Activated CD4-positive, alpha-beta memory T cell treated with anti-CD3 and anti-CD28 coated beads for 36 hours (primary cell): Measurements from ENCODE around the gene LRBA. TPM values are rescaled to one million over a fixed set of nuclear protein-coding genes. Genes with fewer than 3 reads are reported as not detected.

Experiments
- CTCF ChIA-PET: fragments of 350-600 bp; sonication (Branson Sonifier 250); formaldehyde crosslinking; loops from one replicate; lab custom pipeline; 2021; ENCODE audit warnings: antibody characterized with exemption, inconsistent platforms; lab: Charles Lee
- POLR2A ChIA-PET: fragments of 350-600 bp; sonication (Branson Sonifier 250); formaldehyde crosslinking; loops from one replicate; lab custom pipeline; 2021; ENCODE audit warnings: antibody characterized with exemption; lab: Charles Lee
- DNase-seq: peaks from one replicate; pipeline ENCODE4 v3.0.0-alpha.2; 2020
- H3K27ac Mint-ChIP-seq: one replicate; pipeline ENCODE4 v1.8.0; 2021; ENCODE audit warnings: mixed read lengths
- H3K27me3 Mint-ChIP-seq: one replicate; pipeline ENCODE4 v1.8.0; 2021; ENCODE audit warnings: mixed read lengths
- H3K36me3 Mint-ChIP-seq: one replicate; pipeline ENCODE4 v1.8.0; 2021; ENCODE audit warnings: mixed read lengths
- H3K4me1 Mint-ChIP-seq: one replicate; pipeline ENCODE4 v1.8.0; 2021; ENCODE audit warnings: low read depth, mixed read lengths
- H3K4me3 Mint-ChIP-seq: one replicate; pipeline ENCODE4 v1.8.0; 2021; ENCODE audit warnings: mild to moderate bottlenecking, mixed read lengths
- H3K9me3 Mint-ChIP-seq: one replicate; pipeline ENCODE4 v1.8.0; 2021; ENCODE audit warnings: mixed read lengths
- intact Hi-C: fragments of 100-400 bp; cut with micrococcal nuclease; formaldehyde crosslinking; loops from one replicate; pipeline ENCODE4 v1.15.1; 2023
- total RNA-seq, 2 experiments: library from RNA; stranded (reverse); gene quantifications; one replicate each; pipeline ENCODE4 v1.2.3, GENCODE V29; 2021

The LRBA gene
- total RNA-seq, 2 experiments from 2014 or later, result 62.4 to 63.7 TPM

- no peak for DNase-seq
- intact Hi-C loops, result no loop called here
- H3K27ac Mint-ChIP-seq, result no peak overlapping the region
- peaks cover 16% of the 10 kb centered on the region for H3K36me3 Mint-ChIP-seq
- H3K4me1 Mint-ChIP-seq, result no peaks in the 10 kb centered on the region
- CTCF ChIA-PET, result no interaction called here
- H3K27me3 Mint-ChIP-seq, result no peaks in the 10 kb centered on the region
- no peak overlapping the region for H3K4me3 Mint-ChIP-seq
- no peaks in the 10 kb centered on the region for H3K9me3 Mint-ChIP-seq
- POLR2A ChIA-PET, result no interaction called here
These were observed 669.8 kb downstream of the LRBA start for GRCh38 chr4:150345207-150345744.

- DNase-seq, result no peak
- Mint-ChIP-seq H3K27ac (no peak overlapping the region), H3K36me3 (peaks cover 13% of the 10 kb centered on the region), H3K27me3 (no peaks in the 10 kb centered on the region), H3K9me3 (no peaks in the 10 kb centered on the region), H3K4me1 (no peaks in the 10 kb centered on the region), H3K4me3 (no peak overlapping the region)
- ChIA-PET POLR2A (no interaction called here), CTCF (no interaction called here)
- intact Hi-C loops, result no loop called here
These were observed 671.3 kb downstream of the LRBA start for GRCh38 chr4:150343796-150344195.

GRCh38 chr4:150342945-150343344, 672.1 kb downstream of the LRBA start:
- H3K4me3 Mint-ChIP-seq, result no peak overlapping the region
- intact Hi-C loops, result no loop called here
- H3K27ac Mint-ChIP-seq, result no peak overlapping the region
- H3K27me3 Mint-ChIP-seq, result no peaks in the 10 kb centered on the region
- H3K36me3 Mint-ChIP-seq, result peaks cover 11% of the 10 kb centered on the region
- H3K9me3 Mint-ChIP-seq, result no peaks in the 10 kb centered on the region
- ChIA-PET POLR2A (no interaction called here), CTCF (interaction anchor here (0.6 kb wide), 1 partner anchor 40 kb away, joined by 3 read pairs; no protein-coding TSS in a partner anchor)
- no peaks in the 10 kb centered on the region for H3K4me1 Mint-ChIP-seq
- no peak for DNase-seq

GRCh38 chr4:150337734-150338133, 677.4 kb downstream of the LRBA start:
- no peaks in the 10 kb centered on the region for H3K9me3 Mint-ChIP-seq
- ChIA-PET CTCF (no interaction called here), POLR2A (no interaction called here)
- no peaks in the 10 kb centered on the region for H3K27me3 Mint-ChIP-seq
- DNase-seq, result no peak
- peaks cover 11% of the 10 kb centered on the region for H3K36me3 Mint-ChIP-seq
- intact Hi-C loops, result no loop called here
- no peak overlapping the region for H3K27ac Mint-ChIP-seq
- no peak overlapping the region for H3K4me3 Mint-ChIP-seq
- no peaks in the 10 kb centered on the region for H3K4me1 Mint-ChIP-seq

GRCh38 chr4:150336676-150337412, 678.2 kb downstream of the LRBA start:
- intact Hi-C loops, result no loop called here
- no peak for DNase-seq
- ChIA-PET CTCF (no interaction called here), POLR2A (no interaction called here)
- Mint-ChIP-seq H3K27ac (no peak overlapping the region), H3K27me3 (no peaks in the 10 kb centered on the region), H3K36me3 (peaks cover 11% of the 10 kb centered on the region), H3K9me3 (no peaks in the 10 kb centered on the region), H3K4me3 (no peak overlapping the region), H3K4me1 (no peaks in the 10 kb centered on the region)

GRCh38 chr4:150332961-150333360, 682.1 kb downstream of the LRBA start:
- Mint-ChIP-seq H3K9me3 (no peaks in the 10 kb centered on the region), H3K4me1 (no peaks in the 10 kb centered on the region)
- POLR2A ChIA-PET, result no interaction called here

GRCh38 chr4:150332086-150332485, 683.0 kb downstream of the LRBA start:
- Mint-ChIP-seq H3K27me3 (no peaks in the 10 kb centered on the region), H3K27ac (no peak overlapping the region), H3K9me3 (no peaks in the 10 kb centered on the region), H3K36me3 (peaks cover 3% of the 10 kb centered on the region), H3K4me1 (no peaks in the 10 kb centered on the region), H3K4me3 (no peak overlapping the region)
- intact Hi-C loops, result no loop called here
- ChIA-PET CTCF (no interaction called here), POLR2A (no interaction called here)
- DNase-seq, result no peak

More at GRCh38 chr4:150332961-150333360, 682.1 kb downstream of the LRBA start:
- Mint-ChIP-seq H3K36me3 (peaks cover 3% of the 10 kb centered on the region), H3K27ac (no peak overlapping the region), H3K27me3 (no peaks in the 10 kb centered on the region), H3K4me3 (no peak overlapping the region)
- no peak for DNase-seq
- intact Hi-C loops, result no loop called here
- CTCF ChIA-PET, result no interaction called here

GRCh38 chr4:150329373-150329772, 685.7 kb downstream of the LRBA start:
- ChIA-PET CTCF (no interaction called here), POLR2A (interaction anchor here (0.6 kb wide), 1 partner anchor 9 kb away, joined by 3 read pairs; no protein-coding TSS in a partner anchor)
- no peaks in the 10 kb centered on the region for H3K9me3 Mint-ChIP-seq
- no peak overlapping the region for H3K4me3 Mint-ChIP-seq
- no peak overlapping the region for H3K27ac Mint-ChIP-seq
- H3K36me3 Mint-ChIP-seq, result peaks cover 7% of the 10 kb centered on the region
- intact Hi-C loops, result no loop called here
- no peaks in the 10 kb centered on the region for H3K27me3 Mint-ChIP-seq
- H3K4me1 Mint-ChIP-seq, result peaks cover 2% of the 10 kb centered on the region
- DNase-seq, result no peak

GRCh38 chr4:150328496-150328895, 686.6 kb downstream of the LRBA start:
- Mint-ChIP-seq H3K9me3 (no peaks in the 10 kb centered on the region), H3K36me3 (peaks cover 10% of the 10 kb centered on the region), H3K4me3 (no peak overlapping the region), H3K4me1 (peaks cover 2% of the 10 kb centered on the region), H3K27ac (no peak overlapping the region), H3K27me3 (no peaks in the 10 kb centered on the region)
- no peak for DNase-seq
- POLR2A ChIA-PET, result no interaction called here
- intact Hi-C loops, result no loop called here
- CTCF ChIA-PET, result no interaction called here

- POLR2A ChIA-PET, result no interaction called here
- H3K9me3 Mint-ChIP-seq, result no peaks in the 10 kb centered on the region
- no peaks in the 10 kb centered on the region for H3K27me3 Mint-ChIP-seq
- no peak overlapping the region for H3K4me3 Mint-ChIP-seq
- DNase-seq, result no peak
- no peak overlapping the region for H3K27ac Mint-ChIP-seq
- CTCF ChIA-PET, result no interaction called here
- intact Hi-C loops, result no loop called here
- H3K4me1 Mint-ChIP-seq, result peaks cover 2% of the 10 kb centered on the region
- peaks cover 10% of the 10 kb centered on the region for H3K36me3 Mint-ChIP-seq
These were observed 687.8 kb downstream of the LRBA start for GRCh38 chr4:150327262-150327780.

GRCh38 chr4:150325872-150326271, 689.2 kb downstream of the LRBA start:
- no peaks in the 10 kb centered on the region for H3K9me3 Mint-ChIP-seq
- ChIA-PET POLR2A (no interaction called here), CTCF (no interaction called here)
- peaks cover 12% of the 10 kb centered on the region for H3K36me3 Mint-ChIP-seq
- peaks cover 2% of the 10 kb centered on the region for H3K4me1 Mint-ChIP-seq
- H3K27me3 Mint-ChIP-seq, result no peaks in the 10 kb centered on the region
- H3K4me3 Mint-ChIP-seq, result no peak overlapping the region
- intact Hi-C loops, result no loop called here
- H3K27ac Mint-ChIP-seq, result no peak overlapping the region
- DNase-seq, result no peak

- Mint-ChIP-seq H3K4me3 (no peak overlapping the region), H3K9me3 (no peaks in the 10 kb centered on the region), H3K4me1 (peaks cover 2% of the 10 kb centered on the region), H3K27ac (no peak overlapping the region), H3K36me3 (peaks cover 12% of the 10 kb centered on the region), H3K27me3 (no peaks in the 10 kb centered on the region)
- POLR2A ChIA-PET, result no interaction called here
- no peak for DNase-seq
- intact Hi-C loops, result no loop called here
- CTCF ChIA-PET, result interaction anchor here (0.6 kb wide), 1 partner anchor 108 kb away, joined by 3 read pairs; no protein-coding TSS in a partner anchor
These were observed 691.4 kb downstream of the LRBA start for GRCh38 chr4:150323406-150324325.
